Measurements from ENCODE around the gene TTC17. TPM values are rescaled to one million over a fixed set of nuclear protein-coding genes. Genes with fewer than 3 reads are reported as not detected.
A peak's percentile ranks its signal among the peaks of the same experiment; 100 is the strongest.
"Not testable (repeated sequence)": the region's sequence is repeated elsewhere in the genome, so short reads cannot be mapped to it uniquely, and the experiment has no call there.

Gene TTC17
- total RNA-seq, 1 donor from 2014 or later = 31.3 TPM

DNA sequence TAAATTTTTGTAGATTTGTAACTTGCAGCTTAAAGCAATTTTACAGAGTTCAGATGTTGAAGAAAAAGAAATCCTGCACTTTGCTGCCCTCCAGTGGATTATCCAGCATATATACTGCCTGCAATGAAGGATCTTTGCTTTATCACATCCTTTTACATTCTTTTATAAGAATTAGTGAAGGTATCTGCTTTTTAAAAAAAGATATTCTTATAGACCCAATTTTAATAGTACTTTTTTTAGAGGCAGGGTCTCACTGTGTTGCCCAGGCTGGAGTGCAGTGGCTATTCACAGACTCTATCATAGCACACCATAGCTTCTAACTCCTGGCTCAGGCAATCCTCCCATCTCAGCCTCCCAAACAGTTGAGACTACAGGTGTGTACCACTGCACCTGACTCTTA lies 60.7 kb downstream of the TTC17 start:
- DNase-seq (ENCODE audit: missing footprints) (no peak), ATAC-seq (no peak)
- intact Hi-C loops (cut with DNase I) = loop anchor here (10.0 kb wide), 1 partner anchor 85 kb away; no protein-coding TSS in a partner anchor

DNA sequence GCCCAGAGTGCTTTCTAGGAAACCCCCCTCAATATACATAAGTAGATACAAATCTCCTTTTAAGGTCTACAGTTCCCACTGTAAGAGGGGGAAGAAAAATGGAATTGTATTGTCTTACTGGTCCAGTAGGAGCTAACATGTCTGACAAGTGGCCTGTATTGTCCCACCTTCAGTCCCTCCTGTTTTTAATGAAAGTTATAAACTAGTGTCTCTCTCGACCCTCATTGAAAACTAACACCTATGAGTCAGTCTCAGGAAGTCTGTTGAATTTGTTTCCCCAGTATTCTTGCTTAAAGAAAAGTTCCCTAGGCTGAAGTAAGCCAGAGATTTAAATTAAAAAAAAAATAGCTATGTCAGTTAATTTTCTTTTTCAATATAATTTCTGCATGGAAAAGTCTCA lies 69.3 kb downstream of the TTC17 start:
- DNase-seq (ENCODE audit: missing footprints) = no peak
- intact Hi-C loops (cut with DNase I) = no loop called here
- no peak for ATAC-seq

DNA sequence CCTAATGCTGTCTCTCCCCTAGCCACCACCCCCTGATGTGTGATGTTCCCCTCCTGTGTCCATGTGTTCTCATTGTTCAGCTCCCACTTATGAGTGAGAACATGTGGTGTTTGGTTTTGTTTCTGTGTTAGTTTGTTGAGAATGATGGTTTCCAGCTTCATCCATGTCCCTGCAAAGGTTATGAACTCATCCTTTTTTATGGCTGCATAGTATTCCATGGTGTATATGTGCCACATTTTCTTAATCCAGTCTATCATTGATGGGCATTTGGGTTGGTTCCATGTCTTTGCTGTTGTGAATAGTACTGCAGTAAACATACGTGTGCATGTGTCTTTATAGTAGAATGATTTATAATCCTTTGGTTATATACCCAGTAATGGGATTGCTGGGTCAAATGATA lies 72.2 kb downstream of the TTC17 start:
- intact Hi-C loops (cut with DNase I); DNase-seq (ENCODE audit: missing footprints); ATAC-seq: not testable (repeated sequence)

DNA sequence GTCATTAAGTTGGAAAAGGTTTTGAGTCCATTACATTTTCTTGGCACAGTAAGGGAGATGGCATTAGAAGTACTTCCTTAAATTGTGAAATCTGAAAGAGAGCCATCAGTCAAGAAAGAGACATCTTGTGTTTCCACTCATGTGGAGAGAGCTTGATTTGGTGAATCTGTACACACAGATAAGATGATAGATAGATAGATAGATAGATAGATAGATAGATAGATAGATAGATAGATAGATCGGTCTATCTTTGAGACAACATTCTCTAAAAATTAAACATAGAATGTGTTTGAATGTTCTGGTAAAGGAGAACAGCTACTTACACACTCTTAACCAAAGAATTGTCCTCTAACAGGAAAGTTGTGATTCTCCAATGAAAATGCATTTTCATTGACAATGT lies 76.2 kb downstream of the TTC17 start:
- intact Hi-C loops (cut with DNase I) = no loop called here
- DNase-seq (ENCODE audit: missing footprints) (no peak), ATAC-seq (no peak)

DNA sequence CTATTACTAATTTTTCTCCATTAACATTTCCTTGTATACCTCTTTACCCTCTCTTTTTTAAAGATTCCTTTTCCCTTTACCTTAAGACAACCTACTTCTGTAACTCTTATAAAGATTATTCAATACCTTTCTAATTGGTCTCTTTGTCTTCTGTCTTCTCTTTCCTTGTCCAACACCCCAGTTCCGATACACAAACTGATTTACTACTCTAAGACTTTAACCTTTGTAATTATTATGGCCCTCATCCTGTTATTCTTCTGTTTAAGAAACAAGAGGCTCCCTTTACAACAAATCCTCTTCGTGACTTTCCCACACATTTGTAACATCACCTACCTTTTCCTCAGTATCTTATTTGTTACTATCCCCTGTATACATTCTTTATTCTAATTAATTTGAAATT lies 81.8 kb downstream of the TTC17 start:
- intact Hi-C loops (cut with DNase I) = no loop called here
- no peak for ATAC-seq
- DNase-seq (ENCODE audit: missing footprints) = no peak

DNA sequence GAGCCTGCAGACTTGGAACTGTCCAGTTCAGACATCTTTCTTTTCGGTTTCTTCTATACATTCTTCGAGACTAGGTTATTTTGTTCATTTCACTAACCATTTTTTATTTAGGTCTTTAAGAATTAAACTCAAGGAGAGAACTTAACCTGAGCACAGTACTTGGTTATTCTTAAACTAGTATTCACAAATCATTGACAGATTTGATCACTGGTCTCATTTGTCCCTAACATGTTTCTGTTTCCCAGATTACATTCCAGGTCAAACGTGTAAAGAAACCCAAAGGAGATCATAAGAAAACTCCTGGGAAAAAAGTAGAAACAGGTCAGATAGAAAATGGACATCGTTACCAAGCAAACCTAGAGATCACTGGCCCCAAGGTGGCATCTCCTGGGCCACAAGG lies 85.1 kb downstream of the TTC17 start:
- DNase-seq (ENCODE audit: missing footprints) (no peak), ATAC-seq (no peak)
- intact Hi-C loops (cut with DNase I) = no loop called here

DNA sequence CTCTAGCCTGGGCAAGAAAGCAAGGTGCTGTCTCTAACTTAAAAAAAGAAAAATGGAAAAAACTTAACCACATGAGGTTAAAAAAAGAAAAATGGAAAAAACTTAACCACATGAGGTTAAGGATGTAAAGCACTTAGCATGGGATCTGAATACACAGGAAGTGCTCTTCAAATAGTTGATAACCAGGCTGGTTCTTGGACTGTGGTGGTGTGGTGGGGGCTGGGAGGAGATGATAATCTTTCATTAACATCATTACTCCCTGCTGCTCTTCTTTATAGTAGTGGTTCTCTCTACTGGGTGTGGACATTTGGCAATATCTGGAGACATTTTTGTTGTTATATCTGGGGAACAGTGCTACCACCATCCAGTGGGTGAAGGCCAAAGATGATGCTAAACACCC lies 88.4 kb downstream of the TTC17 start:
- ATAC-seq (no peak), DNase-seq (ENCODE audit: missing footprints) (no peak)
- intact Hi-C loops (cut with DNase I) = no loop called here

DNA sequence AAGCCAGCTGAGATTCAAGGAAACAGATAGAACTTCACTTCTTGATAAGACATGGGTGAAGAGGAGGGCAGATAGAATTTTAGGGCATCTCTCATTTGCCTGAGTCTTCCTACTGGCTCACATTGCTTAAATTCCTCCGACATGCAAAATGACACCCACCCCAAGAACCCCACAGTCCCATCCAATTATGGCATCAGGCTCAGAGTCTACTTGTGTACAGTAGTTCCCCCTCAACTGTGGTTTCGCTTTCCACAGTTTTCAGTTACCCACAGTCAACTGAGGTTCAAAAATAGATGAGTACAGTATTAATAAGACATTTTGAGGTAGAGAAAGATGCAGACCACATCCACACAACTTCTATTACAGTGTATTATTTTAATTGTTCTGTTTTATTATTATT lies 99.8 kb downstream of the TTC17 start:
- intact Hi-C loops (cut with DNase I) = no loop called here
- ATAC-seq (no peak), DNase-seq (ENCODE audit: missing footprints) (no peak)

DNA sequence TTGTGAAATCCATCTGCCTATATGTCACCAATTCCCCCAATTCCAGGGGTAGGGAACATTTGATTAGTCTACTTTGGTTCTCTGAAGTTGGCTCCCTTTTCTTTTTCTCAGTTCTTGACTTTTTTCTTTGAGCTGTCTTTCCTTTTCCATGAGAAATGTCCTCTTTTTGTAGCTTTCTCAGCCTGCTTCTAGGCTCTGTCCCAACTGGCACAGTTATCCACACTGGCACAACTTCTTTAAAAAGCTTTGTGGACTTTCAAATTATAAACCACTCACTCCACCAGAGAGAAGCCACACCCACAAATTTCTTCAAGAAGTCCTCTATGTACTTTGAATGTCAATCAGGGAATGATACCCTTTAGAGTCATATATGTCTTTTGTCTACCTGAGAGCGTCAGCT lies 100.5 kb downstream of the TTC17 start:
- DNase-seq (ENCODE audit: missing footprints) (no peak), ATAC-seq (no peak)
- intact Hi-C loops (cut with DNase I) = no loop called here

DNA sequence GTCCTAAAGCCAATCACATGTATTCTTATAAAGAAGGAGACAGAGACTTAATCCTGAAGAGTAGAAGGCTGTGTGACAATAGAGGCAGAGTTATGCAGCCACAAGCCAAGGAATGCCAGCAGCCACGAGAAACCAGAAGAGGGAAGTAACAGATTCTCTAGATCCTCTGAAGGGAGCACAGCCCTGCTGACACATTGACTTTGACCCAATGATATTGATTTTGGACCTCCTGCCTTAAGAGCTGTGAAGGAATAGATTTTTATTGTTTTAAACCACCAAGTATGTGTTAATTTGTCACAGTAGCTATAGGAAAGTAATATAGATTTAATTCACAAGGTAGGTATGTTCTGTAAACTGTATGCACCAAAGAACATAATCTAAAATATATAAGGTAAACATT lies 103.6 kb downstream of the TTC17 start:
- DNase-seq (ENCODE audit: missing footprints) (no peak), ATAC-seq (no peak)
- intact Hi-C loops (cut with DNase I) = no loop called here

DNA sequence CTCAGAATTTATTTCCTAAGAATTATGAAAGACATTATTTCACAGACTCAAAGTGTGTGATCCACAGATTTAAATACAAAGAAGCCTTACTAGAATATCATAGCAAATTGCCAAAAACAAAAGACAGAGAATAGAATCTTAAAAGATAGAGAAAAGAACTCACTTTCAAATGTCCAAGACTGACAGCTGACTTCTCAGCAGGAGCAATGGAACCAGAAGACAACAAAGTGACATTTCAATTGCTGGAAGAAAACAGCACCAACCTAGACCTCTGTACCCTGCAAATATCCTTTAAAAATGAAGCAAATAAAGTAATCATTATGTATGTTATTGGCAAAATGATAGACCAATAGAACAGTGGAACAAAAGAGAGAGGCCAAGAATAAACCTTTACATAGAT lies 109.2 kb downstream of the TTC17 start:
- DNase-seq (ENCODE audit: missing footprints) = no peak
- no peak for ATAC-seq
- intact Hi-C loops (cut with DNase I) = no loop called here

DNA sequence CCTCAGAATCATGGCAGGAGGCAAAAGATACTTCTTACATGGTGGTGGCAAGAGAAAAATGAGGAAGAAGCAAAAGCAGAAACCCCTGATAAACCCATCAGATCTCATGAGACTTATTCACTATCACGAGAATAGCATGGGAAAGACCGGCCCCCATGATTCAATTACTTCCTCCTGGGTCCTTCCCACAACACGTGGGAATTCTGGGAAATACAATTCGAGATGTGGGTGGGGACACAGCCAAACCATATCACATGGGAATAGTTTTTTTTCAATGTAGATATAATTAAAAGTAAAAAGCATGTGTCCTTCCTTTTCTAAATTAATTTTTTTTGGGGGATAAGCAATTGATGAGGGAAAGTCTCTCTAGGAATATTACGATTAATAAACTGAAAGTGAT lies 118.8 kb downstream of the TTC17 start:
- DNase-seq (ENCODE audit: missing footprints); ATAC-seq; intact Hi-C loops (cut with DNase I): not testable (repeated sequence)

DNA sequence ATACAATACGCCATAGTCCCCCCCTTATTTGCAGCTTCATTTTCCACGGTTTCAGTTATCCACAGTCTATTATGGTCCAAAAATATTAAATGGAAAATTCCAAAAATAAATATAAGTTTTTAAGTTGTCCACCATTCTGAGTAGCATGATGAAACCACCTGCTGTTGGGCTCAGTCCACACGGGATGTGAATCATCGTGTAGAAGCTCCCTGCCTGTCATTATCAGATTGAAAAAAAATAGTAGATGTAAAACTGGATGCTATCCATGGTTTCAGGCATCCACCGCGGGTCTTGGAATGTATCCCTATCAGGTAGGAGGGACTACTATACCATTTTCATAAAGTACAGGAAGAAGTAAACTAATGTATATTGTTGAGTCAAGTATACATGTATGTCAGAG lies 127.4 kb downstream of the TTC17 start:
- ATAC-seq (no peak), DNase-seq (ENCODE audit: missing footprints) (no peak)
- intact Hi-C loops (cut with DNase I) = no loop called here

DNA sequence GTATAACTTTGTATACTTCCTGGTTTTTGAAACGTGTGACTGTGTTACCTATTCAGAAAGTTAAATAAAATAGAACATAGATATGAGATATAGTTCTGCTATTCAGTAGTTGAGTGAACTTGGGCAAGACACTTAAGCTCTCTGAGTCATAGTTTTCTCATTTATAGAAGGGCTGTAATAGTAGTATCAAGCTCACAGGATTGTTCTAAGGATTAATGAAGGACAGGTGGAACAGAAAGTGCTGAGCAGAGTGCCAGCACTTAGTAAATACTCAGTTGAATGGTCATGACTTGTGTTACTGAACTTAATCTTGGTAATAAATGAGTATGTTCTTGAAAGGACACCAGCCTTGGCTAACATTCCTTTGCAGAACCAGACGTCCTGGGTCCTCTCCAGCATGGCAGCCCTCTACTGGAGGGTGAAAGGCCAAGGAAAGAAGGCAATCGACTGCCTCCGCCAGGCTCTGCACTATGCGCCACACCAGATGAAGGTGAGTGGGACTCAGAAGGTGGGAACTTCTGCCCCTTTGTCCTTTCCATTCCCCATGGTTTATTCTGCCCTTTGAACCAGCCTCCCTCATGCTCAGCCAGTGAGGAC lies 131.2 kb downstream of the TTC17 start:
- DNase-seq (ENCODE audit: missing footprints) (no peak), ATAC-seq (no peak)
- intact Hi-C loops (cut with DNase I) = no loop called here

DNA sequence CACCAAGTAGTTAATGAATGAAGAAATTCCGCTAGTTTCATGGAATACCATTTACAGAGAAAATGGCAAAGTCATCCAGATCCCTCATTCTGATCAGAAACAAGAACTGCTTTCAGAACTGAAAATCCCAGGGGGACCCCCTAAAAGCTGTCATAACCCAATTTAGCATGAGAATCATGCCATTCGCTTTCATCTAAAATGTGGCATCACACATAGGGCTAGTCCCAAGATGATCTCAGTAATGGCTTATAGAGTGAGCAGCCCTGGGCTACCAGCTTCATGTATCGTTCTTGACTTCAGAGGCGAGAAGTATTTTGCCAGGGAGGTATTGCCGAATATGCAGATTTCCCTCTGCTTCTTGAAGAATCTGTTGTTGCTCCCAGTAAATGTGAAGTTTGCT lies 134.0 kb downstream of the TTC17 start:
- intact Hi-C loops (cut with DNase I) = no loop called here
- DNase-seq (ENCODE audit: missing footprints) = no peak
- ATAC-seq = no peak

DNA sequence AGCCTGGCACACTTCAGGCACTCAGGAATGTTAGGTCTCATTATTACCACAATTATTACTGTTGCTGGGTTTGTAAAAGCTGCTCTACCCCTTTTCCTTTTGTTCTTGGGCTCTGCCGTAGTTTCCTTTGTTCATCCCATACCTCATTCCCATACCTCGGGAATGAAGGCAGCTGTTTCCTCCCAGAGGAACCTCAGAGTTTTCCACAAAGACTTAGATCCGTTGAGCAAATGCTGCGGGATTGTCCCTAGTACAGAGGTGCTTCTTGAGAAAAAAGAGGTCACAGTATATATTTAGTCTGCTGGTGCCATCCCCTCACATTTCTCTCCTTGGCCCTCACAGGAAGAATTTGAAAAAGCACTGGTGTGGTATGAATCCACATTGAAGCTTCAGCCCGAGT lies 134.7 kb downstream of the TTC17 start:
- ATAC-seq (no peak), DNase-seq (ENCODE audit: missing footprints) (no peak)
- intact Hi-C loops (cut with DNase I) = no loop called here

DNA sequence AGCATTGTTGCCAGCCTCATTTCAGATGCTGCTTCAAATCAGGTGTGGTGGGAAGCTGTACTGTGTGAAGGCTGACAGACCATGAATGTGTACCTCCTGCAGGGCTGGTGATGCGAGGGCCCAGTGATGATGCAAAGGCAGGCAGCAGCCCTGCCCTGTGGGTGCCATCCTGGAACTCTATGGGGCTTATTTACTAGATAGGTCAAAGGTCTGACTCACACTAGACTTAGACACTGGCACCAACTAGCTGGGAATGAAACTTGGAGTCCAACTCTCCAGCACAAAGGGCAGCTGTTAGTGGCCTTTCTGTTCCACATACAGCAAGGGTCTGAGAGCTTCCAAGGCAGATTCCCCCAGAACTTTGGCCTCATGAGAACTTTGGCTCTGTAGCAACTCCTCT lies 138.4 kb downstream of the TTC17 start:
- DNase-seq (ENCODE audit: missing footprints) = no peak
- no peak for ATAC-seq
- intact Hi-C loops (cut with DNase I) = no loop called here

DNA sequence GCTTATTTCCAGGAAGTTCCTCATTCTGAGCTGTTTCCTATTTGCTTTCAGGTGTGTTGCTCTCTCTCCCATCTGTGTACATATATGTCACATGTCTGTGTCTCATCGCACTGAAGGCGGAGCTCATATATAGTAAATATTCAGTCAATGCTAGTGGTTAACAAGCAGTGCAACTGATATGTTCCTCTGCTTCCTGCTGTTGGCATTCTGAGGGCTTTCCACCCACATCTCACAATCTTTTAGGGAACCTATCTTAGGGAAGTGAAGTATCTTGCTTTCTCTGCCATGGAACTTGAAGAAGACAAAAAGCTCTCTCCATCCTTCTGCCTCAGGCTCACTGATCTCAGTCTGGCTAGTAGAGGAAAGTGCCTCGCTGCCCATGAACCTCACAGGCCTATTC lies 139.8 kb downstream of the TTC17 start:
- intact Hi-C loops (cut with DNase I) = no loop called here
- no peak for ATAC-seq
- no peak for DNase-seq (ENCODE audit: missing footprints)

DNA sequence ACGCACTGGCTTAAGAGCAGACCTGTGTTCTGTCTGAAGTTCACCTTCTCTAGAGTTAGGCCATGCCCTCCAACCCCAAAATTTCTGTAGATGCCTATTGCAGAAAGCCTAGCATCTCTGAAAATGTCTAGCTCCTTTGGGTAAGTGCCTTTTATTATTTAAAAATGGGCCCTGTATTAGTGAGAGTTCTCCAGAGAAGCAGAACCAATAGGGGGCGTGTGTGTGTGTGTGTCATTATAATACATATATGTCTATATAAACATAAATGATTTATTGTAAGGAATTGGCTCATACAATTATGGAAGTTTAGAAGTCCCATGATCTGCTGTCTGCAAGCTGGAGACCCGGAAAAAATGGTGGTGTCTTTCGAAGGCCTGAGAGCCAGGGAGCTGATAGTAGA lies 144.7 kb downstream of the TTC17 start:
- ATAC-seq (no peak), DNase-seq (ENCODE audit: missing footprints) (no peak)
- intact Hi-C loops (cut with DNase I) = loop anchor here (10.0 kb wide), 1 partner anchor 351 kb away; no protein-coding TSS in a partner anchor

DNA sequence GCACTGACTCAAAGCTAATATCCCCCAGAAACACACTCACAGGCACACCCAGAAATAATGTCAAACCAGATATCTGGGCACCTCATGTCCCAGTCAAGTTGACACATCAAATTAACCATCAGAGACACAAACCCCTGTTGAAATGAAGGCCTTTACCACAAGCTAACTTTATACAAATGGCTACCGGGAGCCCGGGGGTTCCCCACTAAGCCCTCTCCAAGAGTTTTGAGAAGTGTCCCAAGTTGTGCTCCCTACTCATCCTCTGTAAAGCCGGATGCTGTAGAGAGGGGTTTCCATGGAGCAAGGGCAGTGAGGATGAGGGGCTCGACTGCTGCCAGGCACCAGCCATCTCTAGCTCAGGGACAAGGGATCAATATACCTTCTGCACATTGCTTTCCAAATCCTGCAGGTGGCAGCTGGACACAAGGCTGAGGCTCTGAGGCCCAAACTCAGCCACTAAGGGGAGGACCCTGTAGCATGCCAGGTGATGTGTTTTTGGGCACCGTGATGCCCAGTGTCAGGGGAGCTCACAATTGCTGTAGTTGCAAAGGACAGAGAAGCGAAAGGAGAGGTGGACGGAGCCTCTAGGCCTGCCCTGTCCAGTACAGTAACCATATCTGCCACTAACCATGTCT lies 145.7 kb downstream of the TTC17 start:
- DNase-seq (ENCODE audit: missing footprints) (no peak), ATAC-seq (peak; percentile 34)
- intact Hi-C loops (cut with DNase I) = loop anchor here (10.0 kb wide), 1 partner anchor 350 kb away; no protein-coding TSS in a partner anchor

DNA sequence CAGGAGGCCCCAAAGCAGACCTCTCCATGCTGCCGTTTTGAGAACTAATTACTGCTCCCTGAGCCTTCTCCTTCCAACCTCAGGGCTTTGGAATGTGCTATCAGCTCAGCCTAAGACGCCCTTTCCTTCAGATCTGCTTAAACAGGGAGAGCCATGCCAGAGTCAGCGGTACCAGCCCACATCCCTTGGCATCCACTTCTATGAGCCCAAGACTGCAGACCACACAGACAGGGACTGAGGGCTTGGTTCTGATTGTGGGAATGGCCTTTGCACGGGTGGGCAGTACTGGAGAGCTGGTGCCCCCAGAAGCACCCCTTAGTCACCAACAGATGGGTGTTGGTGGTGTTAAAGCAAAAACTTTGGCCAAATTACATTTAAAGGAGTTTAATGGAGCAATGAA lies 146.5 kb downstream of the TTC17 start:
- intact Hi-C loops (cut with DNase I) = loop anchor here (10.0 kb wide), 1 partner anchor 350 kb away; no protein-coding TSS in a partner anchor
- ATAC-seq (no peak), DNase-seq (ENCODE audit: missing footprints) (no peak)
